Neural progenitor cell (in vitro differentiated cells): Measurements from ENCODE around the gene ARMC3.

Source experiments
- CTCF ChIP-seq: fragments of 200-600 bp; sonication (generic); IDR thresholded peaks from 2 replicates; pipeline ENCODE4 v1.5.1; 2017; ENCODE audit warnings: antibody characterized with exemption, mild to moderate bottlenecking
- EZH2 ChIP-seq: fragments of 200-600 bp; sonication (generic); IDR thresholded peaks from 2 replicates; pipeline ENCODE4 v1.6.1; 2017; ENCODE audit warnings: antibody characterized with exemption, mild to moderate bottlenecking, moderate library complexity

GRCh38 chr10:23075672-23076071 is 147.8 kb downstream of the ARMC3 start:
- TF ChIP-seq CTCF, result no peak
- no peak for TF ChIP-seq EZH2
